ENCODE measurements around the gene DHX38.

GRCh38 chr16:72112906-72113615 lies 19.4 kb downstream of the DHX38 start:
- no peak for TF ChIP-seq CTCF (IDR thresholded peaks at IDR 0.05; ENCODE audit: poor library complexity)
- TF ChIP-seq EZH2 (IDR thresholded peaks at IDR 0.05; ENCODE audit: borderline replicate concordance), result no peak
- no peak for TF ChIP-seq EZH2phosphoT487 (IDR thresholded peaks at IDR 0.05; ENCODE audit: low read depth, severe bottlenecking, unreplicated experiment)
